WTC11 (cell line): Measurements from ENCODE around the gene COBL. TPM values are rescaled to one million over a fixed set of nuclear protein-coding genes. Genes with fewer than 3 reads are reported as not detected.

Experiments used
- ATAC-seq: fragments of 200-7000 bp; cut with Tn5 transposase; 2 replicates; pipeline ENCODE4 v1.10.0; 2021; ENCODE audit warnings: mild to moderate bottlenecking, moderate library complexity
- CTCF ChIA-PET: fragments of 300-600 bp; sonication (Branson Sonifier 250); formaldehyde crosslinking; loops from one replicate; lab custom pipeline; 2021; ENCODE audit warnings: antibody characterized with exemption; lab: Charles Lee
- POLR2A ChIA-PET: fragments of 350-600 bp; sonication (Branson Sonifier 250); formaldehyde crosslinking; loops from one replicate; lab custom pipeline; 2021; ENCODE audit warnings: antibody characterized with exemption; lab: Charles Lee
- DNase-seq: peaks from one replicate; pipeline ENCODE4 v3.0.0; 2021; ENCODE audit warnings: low spot score
- H3K27ac Mint-ChIP-seq: 2 replicates; pipeline ENCODE4 v1.8.0; 2021; ENCODE audit warnings: mixed read lengths
- H3K27me3 Mint-ChIP-seq: 2 replicates; pipeline ENCODE4 v1.8.0; 2021; ENCODE audit warnings: low read depth, mild to moderate bottlenecking, moderate library complexity, mixed read lengths
- H3K36me3 Mint-ChIP-seq: 2 replicates; pipeline ENCODE4 v1.8.0; 2021; ENCODE audit warnings: mixed read lengths
- H3K4me1 Mint-ChIP-seq: 2 replicates; pipeline ENCODE4 v1.8.0; 2022; ENCODE audit warnings: mixed read lengths
- H3K4me3 Mint-ChIP-seq: 2 replicates; pipeline ENCODE4 v1.8.0; 2021; ENCODE audit warnings: mild to moderate bottlenecking, moderate library complexity, mixed read lengths
- H3K9me3 Mint-ChIP-seq: 2 replicates; pipeline ENCODE4 v1.8.0; 2021; ENCODE audit warnings: mixed read lengths
- ATF3 ChIP-seq: sonication (generic); formaldehyde crosslinking; conservative IDR thresholded peaks from 2 replicates; pipeline ENCODE4 v1.8.1; 2022; ENCODE audit warnings: mild to moderate bottlenecking, missing genetic modification reagents
- CREB1 ChIP-seq: sonication (generic); formaldehyde crosslinking; IDR thresholded peaks from 2 replicates; pipeline ENCODE4 v1.8.0; 2023; ENCODE audit warnings: mild to moderate bottlenecking, missing genetic modification reagents
- E2F4 ChIP-seq: sonication (generic); formaldehyde crosslinking; IDR thresholded peaks from 2 replicates; pipeline ENCODE4 v1.8.1; 2022; ENCODE audit warnings: low read depth, mild to moderate bottlenecking, moderate library complexity, missing genetic modification reagents, borderline replicate concordance
- ETV6 ChIP-seq: sonication (generic); formaldehyde crosslinking; IDR thresholded peaks from 2 replicates; pipeline ENCODE4 v1.8.1; 2022; ENCODE audit warnings: mild to moderate bottlenecking, missing genetic modification reagents
- FOXP1 ChIP-seq: sonication (generic); formaldehyde crosslinking; IDR thresholded peaks from 2 replicates; pipeline ENCODE4 v1.8.0; 2022; ENCODE audit warnings: missing genetic modification reagents, mild to moderate bottlenecking, moderate library complexity, borderline replicate concordance
- GTF2I ChIP-seq: fragments of 250-450 bp; sonication (Bioruptor Pico); conservative IDR thresholded peaks from 2 replicates; pipeline ENCODE4 v1.4.0; 2021; ENCODE audit warnings: mild to moderate bottlenecking
- JAZF1 ChIP-seq: fragments of 250-450 bp; sonication (Bioruptor Pico); IDR thresholded peaks from 2 replicates; pipeline ENCODE4 v1.9.0; 2021; ENCODE audit warnings: moderate library complexity, mild to moderate bottlenecking, inconsistent platforms
- JUN ChIP-seq: sonication (generic); formaldehyde crosslinking; IDR thresholded peaks from 2 replicates; pipeline ENCODE4 v1.8.0; 2023; ENCODE audit warnings: mild to moderate bottlenecking, missing genetic modification reagents
- KAT7 ChIP-seq: sonication (generic); formaldehyde crosslinking; IDR thresholded peaks from 2 replicates; pipeline ENCODE4 v1.8.1; 2023; ENCODE audit warnings: missing genetic modification reagents, mild to moderate bottlenecking, borderline replicate concordance
- MAX ChIP-seq: sonication (generic); formaldehyde crosslinking; IDR thresholded peaks from 2 replicates; pipeline ENCODE4 v1.8.0; 2022; ENCODE audit warnings: mild to moderate bottlenecking, missing genetic modification reagents
- NFE2L1 ChIP-seq: sonication (generic); formaldehyde crosslinking; IDR thresholded peaks from 2 replicates; pipeline ENCODE4 v1.8.1; 2023; ENCODE audit warnings: missing genetic modification reagents
- NFYB ChIP-seq: sonication (generic); formaldehyde crosslinking; conservative IDR thresholded peaks from 2 replicates; pipeline ENCODE4 v1.8.0; 2022; ENCODE audit warnings: low read depth, missing genetic modification reagents
- NR3C1 ChIP-seq: sonication (generic); formaldehyde crosslinking; conservative IDR thresholded peaks from 2 replicates; pipeline ENCODE4 v1.8.1; 2023; ENCODE audit warnings: low read depth, mild to moderate bottlenecking, missing genetic modification reagents
- OVOL2 ChIP-seq: fragments of 250-450 bp; sonication (Bioruptor Pico); IDR thresholded peaks from 2 replicates; pipeline ENCODE4 v1.9.0; 2021; ENCODE audit warnings: mild to moderate bottlenecking, borderline replicate concordance
- ZBTB21 ChIP-seq: sonication (generic); formaldehyde crosslinking; IDR thresholded peaks from 2 replicates; pipeline ENCODE4 v1.8.1; 2023; ENCODE audit warnings: mild to moderate bottlenecking, missing genetic modification reagents, borderline replicate concordance
- ZNF121 ChIP-seq: sonication (generic); formaldehyde crosslinking; IDR thresholded peaks from 2 replicates; pipeline ENCODE4 v1.8.0; 2023; ENCODE audit warnings: missing genetic modification reagents
- ZNF138 ChIP-seq: sonication (generic); formaldehyde crosslinking; conservative IDR thresholded peaks from 2 replicates; pipeline ENCODE4 v1.8.1; 2022; ENCODE audit warnings: mild to moderate bottlenecking, moderate library complexity, missing genetic modification reagents
- ZNF396 ChIP-seq: fragments of 250-450 bp; sonication (Bioruptor Pico); IDR thresholded peaks from 2 replicates; pipeline ENCODE4 v1.8.0; 2021; ENCODE audit warnings: mild to moderate bottlenecking, moderate library complexity, borderline replicate concordance
- ZNF671 ChIP-seq: fragments of 250-450 bp; sonication (Bioruptor Pico); IDR thresholded peaks from 2 replicates; pipeline ENCODE4 v1.8.0; 2021; ENCODE audit warnings: mild to moderate bottlenecking
- total RNA-seq: library from RNA; stranded (reverse); gene quantifications from 3 replicates; pipeline ENCODE4 v1.2.3, GENCODE V29; 2021
- TF ChIP-seq, protein P1 (sequence below): fragments of 250-450 bp; sonication (Bioruptor Pico); IDR thresholded peaks from 2 replicates; pipeline ENCODE4 v2.1.2; 2022; ENCODE audit warnings: mild to moderate bottlenecking, moderate library complexity
- TF ChIP-seq, protein P2 (sequence below): sonication (generic); formaldehyde crosslinking; IDR thresholded peaks from 2 replicates; pipeline ENCODE4 v1.8.1; 2023; ENCODE audit warnings: mild to moderate bottlenecking, missing genetic modification reagents, moderate library complexity

COBL gene
- total RNA-seq, 1 experiment from 2014 or later: 36.5 TPM

- TF ChIP-seq ZNF121 (CRISPR knock-in tag): no peak
- no peak for TF ChIP-seq NFYB (CRISPR knock-in tag)
- no peak for TF ChIP-seq ATF3 (CRISPR knock-in tag)
These were observed 293.1 kb downstream of the COBL start (continued) for GRCh38 chr7:51023547-51023946.

DNA sequence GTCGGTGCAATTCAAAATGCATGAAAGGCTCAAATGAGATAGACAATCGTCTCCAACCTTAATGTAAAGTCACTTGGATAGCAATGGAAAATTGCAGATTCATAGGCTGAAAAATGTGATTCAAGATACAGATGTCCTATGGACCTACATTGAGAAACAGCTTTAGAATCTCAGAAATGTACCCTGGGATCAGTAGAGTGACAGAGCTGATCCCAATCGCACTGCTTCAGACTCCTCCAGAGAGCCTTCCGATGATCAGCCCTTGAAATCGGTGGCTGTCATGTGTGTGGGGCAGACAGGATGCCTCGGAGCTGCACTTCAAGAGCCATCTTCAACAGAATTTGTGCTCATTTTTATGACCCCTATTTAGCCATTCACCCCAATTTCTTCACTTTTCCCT, 293.8 kb downstream of the COBL start:
- no peak for TF ChIP-seq E2F4 (CRISPR knock-in tag)
- no peak for TF ChIP-seq OVOL2 (CRISPR knock-in tag)
- TF ChIP-seq, protein P1, sequence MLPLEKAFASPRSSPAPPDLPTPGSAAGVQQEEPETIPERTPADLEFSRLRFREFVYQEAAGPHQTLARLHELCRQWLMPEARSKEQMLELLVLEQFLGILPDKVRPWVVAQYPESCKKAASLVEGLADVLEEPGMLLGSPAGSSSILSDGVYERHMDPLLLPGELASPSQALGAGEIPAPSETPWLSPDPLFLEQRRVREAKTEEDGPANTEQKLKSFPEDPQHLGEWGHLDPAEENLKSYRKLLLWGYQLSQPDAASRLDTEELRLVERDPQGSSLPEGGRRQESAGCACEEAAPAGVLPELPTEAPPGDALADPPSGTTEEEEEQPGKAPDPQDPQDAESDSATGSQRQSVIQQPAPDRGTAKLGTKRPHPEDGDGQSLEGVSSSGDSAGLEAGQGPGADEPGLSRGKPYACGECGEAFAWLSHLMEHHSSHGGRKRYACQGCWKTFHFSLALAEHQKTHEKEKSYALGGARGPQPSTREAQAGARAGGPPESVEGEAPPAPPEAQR (CRISPR knock-in tag): no peak
- TF ChIP-seq MAX: no peak
- no peak for TF ChIP-seq ZNF121 (CRISPR knock-in tag)
- Mint-ChIP-seq H3K4me3 (no peak overlapping the region), H3K27ac (no peak overlapping the region), H3K4me1 (peaks cover 7% of the 10 kb centered on the region), H3K9me3 (no peaks in the 10 kb centered on the region), H3K36me3 (peaks cover 9% of the 10 kb centered on the region; the same call in 1 of the 2 replicates), H3K27me3 (no peaks in the 10 kb centered on the region; the same call in 1 of the 2 replicates)
- CTCF ChIA-PET: interaction anchor here (1.0 kb wide), 1 partner anchor 11 kb away, joined by 5 read pairs; no protein-coding TSS in a partner anchor
- ATAC-seq (no peak), DNase-seq (no peak)
- POLR2A ChIA-PET: no interaction called here

DNA sequence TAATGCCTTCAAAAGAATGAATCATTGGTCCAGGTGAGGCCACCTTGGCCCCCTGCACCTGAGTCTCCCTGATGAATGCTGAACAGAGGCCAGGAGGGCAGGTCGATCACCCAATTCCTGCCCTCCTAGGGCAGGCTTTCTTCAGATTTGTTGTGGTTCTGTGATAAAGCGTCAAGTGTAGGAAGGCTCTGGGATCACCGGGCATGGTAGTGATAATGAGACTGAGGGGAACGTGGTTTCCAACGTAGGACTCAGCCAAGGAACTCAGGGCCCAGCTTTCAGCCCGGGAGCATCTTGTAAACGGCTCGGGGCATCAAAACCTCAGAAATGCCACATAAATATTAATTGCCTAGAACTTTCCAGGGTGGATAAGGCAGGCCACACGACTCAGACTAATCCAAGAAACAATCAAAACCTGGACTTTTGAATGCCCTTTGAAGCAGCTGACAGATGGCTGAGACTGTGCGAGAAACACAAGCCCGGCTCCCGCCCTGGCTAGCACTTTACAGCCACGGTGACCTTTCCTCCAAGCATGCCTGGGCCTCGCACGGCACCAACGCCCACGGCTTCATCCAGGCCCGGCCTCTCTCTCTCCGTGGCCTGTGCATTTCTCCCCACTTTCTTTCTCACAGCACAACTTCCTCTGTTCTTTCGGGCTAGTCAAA, 294.6 kb downstream of the COBL start:
- Mint-ChIP-seq H3K4me1 (peaks cover 7% of the 10 kb centered on the region), H3K27ac (no peak overlapping the region), H3K27me3 (no peaks in the 10 kb centered on the region; the same call in 1 of the 2 replicates), H3K9me3 (no peaks in the 10 kb centered on the region), H3K4me3 (no peak overlapping the region), H3K36me3 (peaks cover 10% of the 10 kb centered on the region; the same call in 1 of the 2 replicates)
- ATAC-seq (no peak), DNase-seq (no peak)
- ChIA-PET POLR2A (interaction anchor here (2.0 kb wide), 1 partner anchor 10 kb away, joined by 5 read pairs; no protein-coding TSS in a partner anchor), CTCF (no interaction called here)
- TF ChIP-seq CREB1 (no peak), JUN (no peak), NFE2L1 (CRISPR knock-in tag) (no peak), JAZF1 (CRISPR knock-in tag) (no peak), ZNF671 (no peak), ZNF138 (CRISPR knock-in tag) (no peak), FOXP1 (no peak), ZNF396 (no peak), ETV6 (no peak), GTF2I (CRISPR knock-in tag) (no peak), KAT7 (CRISPR knock-in tag) (no peak), NR3C1 (CRISPR knock-in tag) (no peak), ZBTB21 (no peak)
- TF ChIP-seq, protein P2, sequence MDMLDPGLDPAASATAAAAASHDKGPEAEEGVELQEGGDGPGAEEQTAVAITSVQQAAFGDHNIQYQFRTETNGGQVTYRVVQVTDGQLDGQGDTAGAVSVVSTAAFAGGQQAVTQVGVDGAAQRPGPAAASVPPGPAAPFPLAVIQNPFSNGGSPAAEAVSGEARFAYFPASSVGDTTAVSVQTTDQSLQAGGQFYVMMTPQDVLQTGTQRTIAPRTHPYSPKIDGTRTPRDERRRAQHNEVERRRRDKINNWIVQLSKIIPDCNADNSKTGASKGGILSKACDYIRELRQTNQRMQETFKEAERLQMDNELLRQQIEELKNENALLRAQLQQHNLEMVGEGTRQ (CRISPR knock-in tag): no peak
